GM18519 (cell line): Measurements from ENCODE around the gene MRPS16.

Experiments used
- ATAC-seq: cut with Tn5 transposase; IDR thresholded peaks from one replicate; pipeline ENCODE4 v1.9.1; 2021; ENCODE audit warnings: mild to moderate bottlenecking, moderate library complexity; ENCODE audit not compliant: unreplicated experiment, low FRiP score

Gene MRPS16

GRCh38 chr10:73205081-73205480, 47.4 kb downstream of the MRPS16 start:
- ATAC-seq, result no peak
